Ascending aorta (tissue), 2 donors: ENCODE results near the gene COG4. TPM values are rescaled to one million over a fixed set of nuclear protein-coding genes. Genes with fewer than 3 reads are reported as not detected.
A peak's percentile ranks its signal among the peaks of the same experiment; 100 is the strongest.

Experiments
- DNase-seq, 2 donors: peaks; one replicate each; pipeline ENCODE4 v3.0.0-alpha.2; 2019; ENCODE audit warnings: low spot score in 2 of 2
- H3K27ac ChIP-seq, 2 donors: fragments of 200-600 bp; sonication (generic); one replicate each; pipeline ENCODE4 v1.5.1; 2016 to 2017; ENCODE audit warnings: mild to moderate bottlenecking in 1 of 2
- H3K27me3 ChIP-seq: fragments of 200-600 bp; sonication (generic); one replicate; pipeline ENCODE4 v1.5.1; 2017
- H3K36me3 ChIP-seq, 2 donors: fragments of 200-600 bp; sonication (generic); one replicate each; pipeline ENCODE4 v1.5.1; 2016
- H3K4me1 ChIP-seq, 2 donors: fragments of 200-600 bp; sonication (generic); one replicate each; pipeline ENCODE4 v1.5.1; 2016 to 2017; ENCODE audit warnings: mild to moderate bottlenecking in 1 of 2
- H3K4me3 ChIP-seq, 2 donors: fragments of 200-600 bp; sonication (generic); one replicate each; pipeline ENCODE4 v1.5.1; 2016 to 2017; ENCODE audit warnings: mild to moderate bottlenecking in 1 of 2
- H3K9me3 ChIP-seq, 2 donors: fragments of 200-600 bp; sonication (generic); one replicate each; pipeline ENCODE4 v1.5.1; 2016
- intact Hi-C: fragments of 100-400 bp; cut with DNase I; formaldehyde crosslinking; loops from one replicate; pipeline ENCODE4 v1.15.1; 2023
- total RNA-seq: library from RNA; depleted of rRNA; stranded (reverse); fragments of >200 nt; gene quantifications from one replicate; pipeline ENCODE4 v1.1.0, GENCODE V29; 2016
- TF ChIP-seq, protein P1 (sequence below), 3 experiments: fragments of 200-600 bp in 2 of 3; fragments of 450-650 bp in 1 of 3; sonication (generic) in 2 of 3; IDR thresholded peaks; one replicate each; pipeline ENCODE4 v1.5.1; 2016 to 2019; ENCODE audit warnings: antibody characterized with exemption in 3 of 3, mild to moderate bottlenecking in 1 of 3, moderate library complexity in 1 of 3

Gene COG4
- total RNA-seq, 1 donor from 2014 or later, result 59.1 TPM

DNA sequence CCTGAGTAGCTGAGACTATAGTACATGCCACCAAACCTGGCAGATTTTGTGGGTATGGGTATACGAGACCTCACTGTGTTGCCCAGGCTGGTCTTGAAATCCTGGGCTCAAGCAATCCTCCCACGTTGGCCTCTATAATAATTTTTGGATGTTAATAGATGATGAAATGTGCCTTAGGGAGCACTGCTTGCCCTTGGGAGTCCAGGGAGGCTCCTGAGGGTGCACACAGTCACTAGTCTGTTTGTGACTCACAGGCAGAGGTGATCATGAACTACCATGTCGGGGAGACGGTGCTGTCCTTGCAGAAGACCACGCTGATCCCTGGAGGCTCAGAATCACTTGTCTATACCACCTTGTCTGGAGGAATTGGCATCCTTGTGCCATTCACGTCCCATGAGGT is 46.4 kb upstream of the COG4 start:
- intact Hi-C loops, result loop anchor here (5.0 to 10.0 kb wide), 2 partner anchors 42 to 175 kb away; no protein-coding TSS in a partner anchor
- TF ChIP-seq, protein P1, sequence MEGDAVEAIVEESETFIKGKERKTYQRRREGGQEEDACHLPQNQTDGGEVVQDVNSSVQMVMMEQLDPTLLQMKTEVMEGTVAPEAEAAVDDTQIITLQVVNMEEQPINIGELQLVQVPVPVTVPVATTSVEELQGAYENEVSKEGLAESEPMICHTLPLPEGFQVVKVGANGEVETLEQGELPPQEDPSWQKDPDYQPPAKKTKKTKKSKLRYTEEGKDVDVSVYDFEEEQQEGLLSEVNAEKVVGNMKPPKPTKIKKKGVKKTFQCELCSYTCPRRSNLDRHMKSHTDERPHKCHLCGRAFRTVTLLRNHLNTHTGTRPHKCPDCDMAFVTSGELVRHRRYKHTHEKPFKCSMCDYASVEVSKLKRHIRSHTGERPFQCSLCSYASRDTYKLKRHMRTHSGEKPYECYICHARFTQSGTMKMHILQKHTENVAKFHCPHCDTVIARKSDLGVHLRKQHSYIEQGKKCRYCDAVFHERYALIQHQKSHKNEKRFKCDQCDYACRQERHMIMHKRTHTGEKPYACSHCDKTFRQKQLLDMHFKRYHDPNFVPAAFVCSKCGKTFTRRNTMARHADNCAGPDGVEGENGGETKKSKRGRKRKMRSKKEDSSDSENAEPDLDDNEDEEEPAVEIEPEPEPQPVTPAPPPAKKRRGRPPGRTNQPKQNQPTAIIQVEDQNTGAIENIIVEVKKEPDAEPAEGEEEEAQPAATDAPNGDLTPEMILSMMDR (IDR thresholded peaks at IDR 0.05), result no peak
- Histone ChIP-seq H3K4me1 (peaks cover 0 to 22% of the 10 kb centered on the region in 2 donors), H3K27me3 (no peaks in the 10 kb centered on the region), H3K36me3 (peaks cover 78 to 79% of the 10 kb centered on the region in 2 donors), H3K9me3 (no peaks in the 10 kb centered on the region), H3K4me3 (no peak overlapping the region), H3K27ac (no peak overlapping the region)
- DNase-seq, result no peak

DNA sequence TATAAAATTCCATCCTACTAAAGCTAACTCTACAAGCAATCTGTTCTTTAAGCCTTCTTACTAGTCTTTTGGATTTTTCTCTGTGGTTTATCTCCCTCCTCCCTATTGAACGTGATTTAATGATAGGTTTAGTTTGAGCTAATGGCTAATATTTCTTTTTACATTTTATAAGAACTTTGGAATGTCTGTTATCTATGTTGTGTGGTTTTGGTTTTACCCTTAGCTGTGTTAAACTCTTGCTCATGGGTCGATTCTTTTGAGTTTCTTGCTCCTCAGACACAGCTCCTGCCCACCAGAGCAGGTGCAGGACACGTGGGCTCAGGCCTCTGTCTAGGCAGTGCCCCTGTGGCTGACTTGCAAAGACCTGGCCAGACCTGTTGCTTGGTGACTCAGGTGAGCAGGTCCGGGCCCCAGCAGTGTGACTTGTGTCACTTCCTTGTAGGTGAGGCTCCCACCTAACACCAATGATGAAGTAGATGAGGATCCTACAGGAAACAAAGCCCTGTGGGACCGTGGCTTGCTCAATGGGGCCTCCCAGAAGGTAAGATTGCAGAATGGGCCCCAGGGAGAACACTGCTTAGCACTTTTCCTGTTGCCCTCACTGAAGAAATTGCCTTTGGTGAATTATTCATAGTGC is 45.4 kb upstream of the COG4 start:
- no peak for DNase-seq
- Histone ChIP-seq H3K4me1 (peaks cover 0 to 13% of the 10 kb centered on the region in 2 donors), H3K27me3 (no peaks in the 10 kb centered on the region), H3K9me3 (no peaks in the 10 kb centered on the region), H3K36me3 (peaks cover 89% of the 10 kb centered on the region in 2 donors), H3K4me3 (no peak overlapping the region), H3K27ac (no peak overlapping the region)
- TF ChIP-seq, protein P1 (IDR thresholded peaks at IDR 0.05), result no peak
- intact Hi-C loops, result no loop called here

DNA sequence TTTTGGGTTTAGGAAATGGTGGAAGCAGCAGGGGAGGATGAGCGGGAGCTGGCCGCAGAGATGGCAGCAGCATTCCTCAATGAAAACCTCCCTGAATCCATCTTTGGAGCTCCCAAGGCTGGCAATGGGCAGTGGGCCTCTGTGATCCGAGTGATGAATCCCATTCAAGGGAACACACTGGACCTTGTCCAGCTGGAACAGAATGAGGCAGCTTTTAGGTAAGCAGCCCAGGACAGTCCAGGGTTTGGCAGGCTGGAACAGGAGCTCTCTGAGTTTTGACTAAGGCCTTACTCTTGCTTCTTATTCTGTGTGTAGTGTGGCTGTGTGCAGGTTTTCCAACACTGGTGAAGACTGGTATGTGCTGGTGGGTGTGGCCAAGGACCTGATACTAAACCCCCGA is 41.7 kb upstream of the COG4 start:
- no peaks in the 10 kb centered on the region for H3K27me3 ChIP-seq
- intact Hi-C loops, result no loop called here
- H3K36me3 ChIP-seq, result peaks cover 98 to 100% of the 10 kb centered on the region in 2 donors
- TF ChIP-seq, protein P1 (IDR thresholded peaks at IDR 0.05), result no peak
- H3K4me1 ChIP-seq, result no peaks in the 10 kb centered on the region
- H3K4me3 ChIP-seq, result no peak overlapping the region
- H3K9me3 ChIP-seq, result no peaks in the 10 kb centered on the region
- H3K27ac ChIP-seq, result peak overlapping the region in 1 of 2 donors; percentile 1
- DNase-seq, result no peak

DNA sequence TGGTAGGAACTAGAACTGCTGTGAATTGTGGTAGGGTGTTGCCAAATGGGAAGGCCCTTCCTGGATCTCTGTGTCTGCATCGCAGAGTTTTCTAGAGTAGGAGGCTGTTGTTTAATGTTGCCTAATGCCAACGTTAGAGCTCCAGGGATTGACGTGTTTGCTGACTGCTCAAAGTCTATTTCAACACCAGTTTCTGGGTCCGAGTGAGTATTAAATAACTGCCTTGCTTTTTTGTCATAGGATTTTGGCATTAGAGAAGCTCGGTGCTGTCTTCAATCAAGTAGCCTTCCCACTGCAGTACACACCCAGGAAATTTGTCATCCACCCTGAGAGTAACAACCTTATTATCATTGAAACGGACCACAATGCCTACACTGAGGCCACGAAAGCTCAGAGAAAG is 40.3 kb upstream of the COG4 start:
- Histone ChIP-seq H3K27me3 (no peaks in the 10 kb centered on the region), H3K4me3 (no peak overlapping the region), H3K27ac (no peak overlapping the region), H3K4me1 (no peaks in the 10 kb centered on the region), H3K9me3 (no peaks in the 10 kb centered on the region), H3K36me3 (peaks cover 97% of the 10 kb centered on the region in 2 donors)
- intact Hi-C loops, result no loop called here
- TF ChIP-seq, protein P1 (IDR thresholded peaks at IDR 0.05), result no peak
- no peak for DNase-seq

DNA sequence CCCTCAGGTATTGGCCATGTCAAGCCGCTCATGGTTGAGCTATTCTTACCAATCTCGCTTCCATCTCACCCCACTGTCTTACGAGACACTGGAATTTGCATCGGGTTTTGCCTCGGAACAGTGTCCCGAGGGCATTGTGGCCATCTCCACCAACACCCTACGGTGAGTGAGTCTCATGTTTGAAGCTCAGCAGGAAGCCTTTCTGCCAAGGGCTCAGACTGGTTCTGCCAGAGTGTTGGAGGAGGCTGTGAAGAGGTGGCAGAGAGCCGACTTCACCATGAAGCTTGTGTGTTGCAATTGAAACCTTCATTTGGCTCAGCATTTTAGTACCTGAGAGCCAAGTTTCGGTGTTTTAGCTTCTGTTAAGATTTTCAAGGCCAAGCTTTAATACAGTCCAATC is 38.3 kb upstream of the COG4 start:
- Histone ChIP-seq H3K9me3 (no peaks in the 10 kb centered on the region), H3K27me3 (no peaks in the 10 kb centered on the region), H3K27ac (no peak overlapping the region), H3K4me3 (no peak overlapping the region), H3K4me1 (no peaks in the 10 kb centered on the region), H3K36me3 (peaks cover 97% of the 10 kb centered on the region in 2 donors)
- intact Hi-C loops, result no loop called here
- TF ChIP-seq, protein P1 (IDR thresholded peaks at IDR 0.05), result no peak
- DNase-seq, result no peak
